ENCODE measurements around the gene TREX2. TPM values are rescaled to one million over a fixed set of nuclear protein-coding genes. Genes with fewer than 3 reads are reported as not detected.

The TREX2 gene
- total and polyA plus RNA-seq, 2 of the 8 experiments (the other 6 are each of a cell fraction or from before 2014, with no cell fraction given), result 0.71 to 0.80 TPM

- H2BK5ac ChIP-seq (ENCODE audit: low read depth, low read length), result no peak overlapping the region
- H3K4me3 ChIP-seq (ENCODE audit: extremely low read depth in 1 of 4, insufficient read depth in 2 of 4, low read depth in 3 of 4, low read length in 4 of 4), result no peak overlapping the region
- peak; percentile 9 to 86 for DNase-seq (ENCODE audit: low read depth in 1 of 2, low spot score in 2 of 2)
- no peak overlapping the region for H3K4ac ChIP-seq (replicated peaks; ENCODE audit: insufficient read length, low read depth, low read length)
- H2BK15ac ChIP-seq (ENCODE audit: low read length), result no peak overlapping the region
- H3K18ac ChIP-seq (ENCODE audit: extremely low read depth, low read length), result no peak overlapping the region
- no peaks in the 10 kb centered on the region for H3K4me1 ChIP-seq (replicated peaks in 1 of 4; ENCODE audit: control insufficient read depth in 3 of 4, insufficient read depth in 4 of 4, low read length in 3 of 4)
- no peak overlapping the region for H4K5ac ChIP-seq (ENCODE audit: insufficient read length, low read depth, low read length)
- H3K36me3 ChIP-seq (ENCODE audit: control insufficient read depth in 2 of 4, insufficient read depth in 4 of 4, low read length in 3 of 4), result no peaks in the 10 kb centered on the region
- H4K20me1 ChIP-seq (replicated peaks in 1 of 2; ENCODE audit: control insufficient read depth in 1 of 2, insufficient read depth in 2 of 2, low read length in 2 of 2), result no peaks in the 10 kb centered on the region
- H3K27me3 ChIP-seq (replicated peaks in 1 of 4; ENCODE audit: control insufficient read depth in 3 of 4, extremely low read depth in 1 of 4, insufficient read depth in 3 of 4, low read length in 3 of 4), result no peaks in the 10 kb centered on the region
- no peak overlapping the region for H3K56ac ChIP-seq (replicated peaks; ENCODE audit: insufficient read length, low read depth, low read length)
- no peak overlapping the region for H3K9ac ChIP-seq (replicated peaks in 1 of 4; ENCODE audit: extremely low read depth in 1 of 4, low read depth in 3 of 4, low read length in 3 of 4)
- no peak overlapping the region for H4K8ac ChIP-seq (ENCODE audit: extremely low read depth, insufficient read depth, low read length)
- H3K23ac ChIP-seq (ENCODE audit: insufficient read length), result no peak overlapping the region
- no peak overlapping the region for H2AFZ ChIP-seq (ENCODE audit: low read length)
- no peak overlapping the region for H2BK20ac ChIP-seq (ENCODE audit: low read length)
- no peak overlapping the region for H2BK120ac ChIP-seq (replicated peaks; ENCODE audit: low read depth, low read length)
- H3K23me2 ChIP-seq (ENCODE audit: low read depth, low read length), result no peaks in the 10 kb centered on the region
- H3K4me2 ChIP-seq (ENCODE audit: insufficient read depth in 1 of 2, low read depth in 2 of 2, low read length in 2 of 2), result no peak overlapping the region
- FAIRE-seq, result no peak
- H3K79me1 ChIP-seq (ENCODE audit: low read depth, low read length), result no peaks in the 10 kb centered on the region
- ChIA-PET POLR2A (ENCODE audit: partially characterized antibody) (no interaction called here), CTCF (ENCODE audit: partially characterized antibody) (interaction anchor here (0.9 to 1.3 kb wide), 3 partner anchors 8 to 90 kb away, joined by 3 to 4 read pairs (median 4); no protein-coding TSS in a partner anchor)
- H4K91ac ChIP-seq (replicated peaks; ENCODE audit: insufficient read length, low read length), result no peak overlapping the region
- H3K9me3 ChIP-seq (ENCODE audit: insufficient read depth in 2 of 2, low read depth in 1 of 2, low read length in 1 of 2), result no peaks in the 10 kb centered on the region; a peak in 1 of 4 replicates
- no peak overlapping the region for H3K27ac ChIP-seq (ENCODE audit: low read depth, low read length)
- H3K14ac ChIP-seq (ENCODE audit: insufficient read length), result no peak overlapping the region
- no peak overlapping the region for H2AK5ac ChIP-seq (ENCODE audit: low read depth, low read length)
- H3K79me2 ChIP-seq (ENCODE audit: control insufficient read depth in 1 of 2, insufficient read depth in 2 of 2, low read length in 2 of 2), result no peaks in the 10 kb centered on the region
- 11% methylated on average over 10 of the region's 60 CpGs; no CpG with 5 or more reads in 1 of the 2 experiments for WGBS, 2 experiments (ENCODE audit: extremely low coverage in 1 of 2, insufficient coverage in 1 of 2, insufficient read length in 1 of 2, insufficient replicate concordance in 2 of 2, low coverage in 1 of 2, low lambda C conversion rate in 2 of 2, missing lambda C conversion rate in 1 of 2)
- H2BK12ac ChIP-seq (ENCODE audit: low read depth, low read length), result no peak overlapping the region
- TF ChIP-seq EGR1 (IDR thresholded peaks at IDR 0.05; ENCODE audit: borderline replicate concordance, low read depth, low read length) (no peak), NANOG (IDR thresholded peaks at IDR 0.05; ENCODE audit: insufficient read depth, low read depth, low read length, poor library complexity, severe bottlenecking) (no peak), CREB1 (IDR thresholded peaks at IDR 0.05) (peak; percentile 34; the same call in 1 of the 2 replicates), GABPA (IDR thresholded peaks at IDR 0.05; ENCODE audit: borderline replicate concordance, insufficient read depth, low read length) (no peak), RBBP5 (IDR thresholded peaks at IDR 0.05; ENCODE audit: borderline replicate concordance, low read depth, low read length) (no peak), BACH1 (IDR thresholded peaks at IDR 0.05; ENCODE audit: low read length) (no peak), SIRT6 (IDR thresholded peaks at IDR 0.05; ENCODE audit: low read length) (no peak), BCL11A (IDR thresholded peaks at IDR 0.05; ENCODE audit: low read depth in 2 of 2, low read length in 2 of 2) (no peak), SP4 (IDR thresholded peaks at IDR 0.05; ENCODE audit: low read length) (no peak), TAF1 (IDR thresholded peaks at IDR 0.05; ENCODE audit: low read depth, low read length) (no peak), CBX8 (IDR thresholded peaks at IDR 0.05; ENCODE audit: borderline replicate concordance, low read depth, low read length) (no peak), ATF3 (IDR thresholded peaks at IDR 0.05; ENCODE audit: insufficient read depth, low read depth, low read length) (peak; percentile 51; the same call in 1 of the 2 replicates)
Measured at GRCh38 chrX:153400146-153401132, 45.4 kb downstream of the TREX2 start.

Data from H1 (cell line).